ENCODE data around the gene KLHDC8A. TPM values are rescaled to one million over a fixed set of nuclear protein-coding genes. Genes with fewer than 3 reads are reported as not detected.
A peak's percentile ranks its signal among the peaks of the same experiment; 100 is the strongest.
"Not testable (repeated sequence)": the region's sequence is repeated elsewhere in the genome, so short reads cannot be mapped to it uniquely, and the experiment has no call there.

KLHDC8A gene, protein sequence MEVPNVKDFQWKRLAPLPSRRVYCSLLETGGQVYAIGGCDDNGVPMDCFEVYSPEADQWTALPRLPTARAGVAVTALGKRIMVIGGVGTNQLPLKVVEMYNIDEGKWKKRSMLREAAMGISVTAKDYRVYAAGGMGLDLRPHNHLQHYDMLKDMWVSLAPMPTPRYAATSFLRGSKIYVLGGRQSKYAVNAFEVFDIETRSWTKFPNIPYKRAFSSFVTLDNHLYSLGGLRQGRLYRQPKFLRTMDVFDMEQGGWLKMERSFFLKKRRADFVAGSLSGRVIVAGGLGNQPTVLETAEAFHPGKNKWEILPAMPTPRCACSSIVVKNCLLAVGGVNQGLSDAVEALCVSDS
- total RNA-seq: 1 to 10 TPM in 1 of 2 donors, under 1 TPM in 1; 0.78 to 8.6 TPM

DNA sequence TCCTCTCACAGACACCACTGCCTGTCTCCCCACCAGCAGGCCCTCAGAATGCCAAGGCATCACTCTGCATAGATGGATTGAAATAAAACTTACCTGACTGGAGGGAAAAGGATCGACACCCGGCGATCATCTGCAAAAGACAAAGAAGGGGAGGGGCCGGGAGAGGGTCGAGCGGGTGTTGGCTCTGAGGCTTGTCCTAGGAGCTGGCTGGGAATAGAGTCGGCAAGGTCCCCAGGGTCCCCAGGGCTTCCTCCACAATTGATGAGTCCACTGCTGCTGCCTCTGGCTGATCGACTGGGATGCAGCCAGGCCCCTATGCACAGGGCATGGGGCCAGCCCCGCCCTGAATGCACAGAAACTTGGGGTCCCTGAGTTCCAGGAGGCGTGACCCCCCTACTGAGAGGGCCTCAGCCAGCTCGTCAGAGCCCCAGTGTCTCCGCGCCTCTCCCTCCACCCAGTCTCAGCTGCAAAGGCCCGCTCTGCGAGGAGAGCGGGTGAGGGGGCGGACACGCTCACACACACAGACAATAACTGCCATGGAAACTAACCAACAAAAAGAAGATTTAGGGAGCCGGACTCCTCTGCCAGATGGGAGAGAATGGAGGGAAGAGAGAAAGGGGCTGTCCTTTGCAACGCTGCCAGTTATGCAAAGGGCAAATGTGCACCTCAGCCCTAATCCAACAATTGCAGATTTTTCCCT lies at the start of gene KLHDC8A:
Gene KLHDC8A (minus strand): TSS at position 483 of the 700 bp plus-strand sequence. CDS start 13,318 bp downstream, outside the sequence.
- intact Hi-C loops (cut with DNase I): no loop called here
- no peak within 1 kb of the TSS for H3K4me3 ChIP-seq
- 81 to 93% methylated on average over 17 to 20 of the region's 20 CpGs for WGBS, 2 donors
- ATAC-seq (no peak), DNase-seq (no peak)
- no peak for TF ChIP-seq POLR2A (IDR thresholded peaks at IDR 0.05)
- TF ChIP-seq CTCF (IDR thresholded peaks at IDR 0.05): no peak
- H3K4me1 ChIP-seq: peaks cover 30% of the 10 kb centered on the region
- no peaks in the 10 kb centered on the region for H3K27me3 ChIP-seq
- H3K27ac ChIP-seq: no peak within 1 kb of the TSS
- H3K36me3 ChIP-seq (replicated peaks in 1 of 2; ENCODE audit: insufficient read depth in 1 of 2, low read depth in 2 of 2): no peaks in the 10 kb centered on the region
- H3K9me3 ChIP-seq: no peaks in the 10 kb centered on the region

- whole genome bisulfite sequencing, 2 donors: 78% methylated on average over 5 of the region's 12 CpGs; no CpG with 5 or more reads in 1 of the 2 donors
- intact Hi-C loops (cut with DNase I); H3K4me1 ChIP-seq; H3K4me3 ChIP-seq; H3K36me3 ChIP-seq (replicated peaks in 1 of 2; ENCODE audit: insufficient read depth in 1 of 2, low read depth in 2 of 2); H3K27ac ChIP-seq; DNase-seq; ATAC-seq; H3K9me3 ChIP-seq; H3K27me3 ChIP-seq: not testable (repeated sequence)
These were observed 49.5 kb upstream of the KLHDC8A start for GRCh38 chr1:205406252-205406651.

DNA sequence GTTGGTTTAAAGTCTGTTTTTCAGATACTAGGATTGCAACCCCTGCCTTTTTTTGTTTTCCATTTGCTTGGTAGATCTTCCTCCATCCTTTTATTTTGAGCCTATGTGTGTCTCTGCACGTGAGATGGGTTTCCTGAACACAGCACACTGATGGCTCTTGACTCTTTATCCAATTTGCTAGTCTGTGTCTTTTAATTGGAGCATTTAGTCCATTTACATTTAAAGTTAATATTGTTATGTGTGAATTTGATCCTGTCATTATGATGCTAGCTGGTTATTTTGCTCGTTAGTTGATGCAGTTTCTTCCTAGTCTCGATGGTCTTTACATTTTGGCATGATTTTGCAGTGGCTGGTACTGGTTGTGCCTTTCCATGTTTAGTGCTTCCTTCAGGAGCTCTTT lies 47.8 kb upstream of the KLHDC8A start:
- WGBS, 2 donors: 82 to 85% methylated on average over 3 of the region's 3 CpGs
- H3K4me1 ChIP-seq; H3K27me3 ChIP-seq; H3K4me3 ChIP-seq; intact Hi-C loops (cut with DNase I); H3K27ac ChIP-seq; H3K36me3 ChIP-seq (replicated peaks in 1 of 2; ENCODE audit: insufficient read depth in 1 of 2, low read depth in 2 of 2); DNase-seq; H3K9me3 ChIP-seq; ATAC-seq: not testable (repeated sequence)

GRCh38 chr1:205398586-205398985 lies 41.9 kb upstream of the KLHDC8A start:
- no peak overlapping the region for H3K4me3 ChIP-seq
- no peaks in the 10 kb centered on the region for H3K4me1 ChIP-seq
- no peaks in the 10 kb centered on the region for H3K27me3 ChIP-seq
- H3K27ac ChIP-seq: no peak overlapping the region
- WGBS, 2 donors: 87 to 92% methylated on average over 4 of the region's 4 CpGs
- no peaks in the 10 kb centered on the region for H3K36me3 ChIP-seq (replicated peaks in 1 of 2; ENCODE audit: insufficient read depth in 1 of 2, low read depth in 2 of 2)
- ATAC-seq (no peak), DNase-seq (no peak)
- intact Hi-C loops (cut with DNase I): no loop called here
- TF ChIP-seq CTCF (IDR thresholded peaks at IDR 0.05): no peak
- TF ChIP-seq POLR2A (IDR thresholded peaks at IDR 0.05): no peak
- no peaks in the 10 kb centered on the region for H3K9me3 ChIP-seq

- TF ChIP-seq CTCF (IDR thresholded peaks at IDR 0.05) (peak; percentile 51 to 86 (median 72)), POLR2A (IDR thresholded peaks at IDR 0.05) (no peak)
- Histone ChIP-seq H3K4me3 (no peak overlapping the region), H3K9me3 (no peaks in the 10 kb centered on the region), H3K36me3 (replicated peaks in 1 of 2; ENCODE audit: insufficient read depth in 1 of 2, low read depth in 2 of 2) (no peaks in the 10 kb centered on the region), H3K4me1 (no peaks in the 10 kb centered on the region), H3K27me3 (no peaks in the 10 kb centered on the region), H3K27ac (no peak overlapping the region)
- intact Hi-C loops (cut with DNase I): no loop called here
- DNase-seq (peak; percentile 16 to 60 (median 32)), ATAC-seq (peak; percentile 84)
- 5 to 7% methylated on average over 6 of the region's 6 CpGs for WGBS, 2 donors
These were observed 40.4 kb upstream of the KLHDC8A start for GRCh38 chr1:205396967-205397616.
